AG04449 (cell line): Measurements from ENCODE around the gene EXD3.

Source experiments
- CTCF ChIA-PET: fragments of 350-600 bp; formaldehyde crosslinking; extraction: SDS; loops from one replicate; lab custom pipeline; 2021; ENCODE audit warnings: antibody characterized with exemption; lab: Yijun Ruan, JAX
- POLR2A ChIA-PET: fragments of 400-600, 350-600 bp; formaldehyde crosslinking; extraction: SDS; loops from one replicate; lab custom pipeline; 2020; ENCODE audit warnings: antibody characterized with exemption, inconsistent platforms; lab: Yijun Ruan, JAX
- DNase-seq: peaks from one replicate; pipeline ENCODE4 v3.0.0-alpha.2; 2010; ENCODE audit warnings: low read depth, low spot score
- H3K4me3 ChIP-seq: 2 replicates; pipeline ENCODE4 v1.5.1; 2011; ENCODE audit warnings: low read depth, mild to moderate bottlenecking, control low read depth, low read length
- TF ChIP-seq, protein P1 (sequence below): IDR thresholded peaks from one replicate; pipeline ENCODE4 v1.5.1; 2011; ENCODE audit warnings: mild to moderate bottlenecking, moderate library complexity, low read length, control low read depth, inconsistent platforms; ENCODE audit not compliant: insufficient read depth; ENCODE audit errors: missing control alignments

The EXD3 gene

DNA sequence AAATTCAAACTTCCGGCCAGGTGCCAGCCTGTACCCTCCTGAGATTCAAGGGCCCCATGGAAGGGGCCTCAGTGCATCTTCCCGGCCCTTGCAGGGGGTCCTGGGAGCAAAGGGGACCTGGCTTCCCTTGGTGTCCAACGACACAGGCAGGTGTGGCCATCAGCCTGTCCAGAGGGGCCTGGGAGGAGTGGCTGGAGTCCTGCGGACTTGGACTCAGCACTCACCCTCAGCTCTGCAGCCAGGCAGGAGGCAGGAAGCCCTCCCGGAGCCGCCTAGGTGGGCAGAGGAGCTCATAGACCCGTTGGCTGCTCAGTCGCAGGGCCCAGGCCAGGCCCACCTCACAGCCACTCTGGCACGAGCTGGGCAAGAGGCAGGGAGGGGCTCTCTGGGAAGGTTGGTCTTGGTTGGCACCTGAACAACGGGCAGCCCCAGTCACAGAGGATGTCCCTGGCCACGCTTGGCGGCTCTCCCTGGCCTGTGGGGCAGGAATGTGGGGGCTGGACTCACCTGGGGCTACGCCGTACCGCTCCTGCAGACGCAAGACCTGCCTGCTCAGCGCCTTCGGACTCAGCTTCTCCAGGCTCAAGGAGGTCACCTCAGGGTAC, 67.1 kb downstream of the EXD3 start:
- H3K4me3 ChIP-seq = no peak overlapping the region
- TF ChIP-seq, protein P1, sequence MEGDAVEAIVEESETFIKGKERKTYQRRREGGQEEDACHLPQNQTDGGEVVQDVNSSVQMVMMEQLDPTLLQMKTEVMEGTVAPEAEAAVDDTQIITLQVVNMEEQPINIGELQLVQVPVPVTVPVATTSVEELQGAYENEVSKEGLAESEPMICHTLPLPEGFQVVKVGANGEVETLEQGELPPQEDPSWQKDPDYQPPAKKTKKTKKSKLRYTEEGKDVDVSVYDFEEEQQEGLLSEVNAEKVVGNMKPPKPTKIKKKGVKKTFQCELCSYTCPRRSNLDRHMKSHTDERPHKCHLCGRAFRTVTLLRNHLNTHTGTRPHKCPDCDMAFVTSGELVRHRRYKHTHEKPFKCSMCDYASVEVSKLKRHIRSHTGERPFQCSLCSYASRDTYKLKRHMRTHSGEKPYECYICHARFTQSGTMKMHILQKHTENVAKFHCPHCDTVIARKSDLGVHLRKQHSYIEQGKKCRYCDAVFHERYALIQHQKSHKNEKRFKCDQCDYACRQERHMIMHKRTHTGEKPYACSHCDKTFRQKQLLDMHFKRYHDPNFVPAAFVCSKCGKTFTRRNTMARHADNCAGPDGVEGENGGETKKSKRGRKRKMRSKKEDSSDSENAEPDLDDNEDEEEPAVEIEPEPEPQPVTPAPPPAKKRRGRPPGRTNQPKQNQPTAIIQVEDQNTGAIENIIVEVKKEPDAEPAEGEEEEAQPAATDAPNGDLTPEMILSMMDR = no peak
- CTCF ChIA-PET = no interaction called here
- DNase-seq = no peak
- POLR2A ChIA-PET = no interaction called here

DNA sequence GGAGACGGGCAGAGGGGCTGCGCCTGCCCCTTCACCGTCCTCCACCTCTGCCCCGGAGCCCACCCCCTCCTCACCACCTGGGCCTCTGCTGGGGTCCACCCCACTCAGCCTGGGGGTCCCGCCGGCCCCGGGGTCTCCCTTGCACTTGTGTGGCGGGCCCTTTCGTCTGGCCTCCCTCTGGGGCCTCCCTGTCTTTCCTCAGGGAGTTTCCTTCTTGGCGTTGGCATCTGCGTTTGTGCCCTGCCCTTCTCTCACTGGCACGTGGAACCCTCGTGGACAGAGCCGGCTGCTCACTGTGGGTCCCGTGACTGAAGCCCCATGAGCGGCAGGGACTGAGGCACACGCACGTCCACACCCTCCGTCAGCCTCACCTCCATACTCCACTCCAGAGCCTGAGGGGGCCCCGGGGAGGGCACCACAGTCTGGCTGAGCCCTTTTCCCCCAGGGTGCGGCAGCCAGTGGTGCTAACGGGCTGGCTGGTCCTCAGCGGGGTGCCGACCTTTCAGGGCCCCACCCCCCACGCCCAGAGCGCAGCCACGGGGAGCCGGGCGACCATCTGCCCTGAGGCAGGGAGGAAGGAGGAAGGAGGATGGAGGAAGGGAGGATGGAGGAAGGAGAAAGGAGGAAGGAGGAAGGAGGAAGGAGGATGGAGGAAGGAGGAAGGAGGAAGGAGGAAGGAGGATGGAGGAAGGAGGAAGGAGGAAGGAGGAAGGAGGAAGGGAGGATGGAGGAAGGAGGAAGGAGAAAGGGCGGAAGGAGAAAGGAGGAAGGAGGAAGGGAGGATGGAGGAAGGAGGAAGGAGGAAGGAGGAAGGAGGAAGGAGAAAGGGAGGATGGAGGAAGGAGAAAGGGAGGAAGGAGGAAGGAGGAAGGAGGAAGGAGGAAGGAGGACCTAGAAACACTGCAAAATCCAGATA, 67.9 kb downstream of the EXD3 start:
- ChIA-PET CTCF (no interaction called here), POLR2A (no interaction called here)
- TF ChIP-seq, protein P1 = no peak
- no peak overlapping the region for H3K4me3 ChIP-seq
- no peak for DNase-seq

DNA sequence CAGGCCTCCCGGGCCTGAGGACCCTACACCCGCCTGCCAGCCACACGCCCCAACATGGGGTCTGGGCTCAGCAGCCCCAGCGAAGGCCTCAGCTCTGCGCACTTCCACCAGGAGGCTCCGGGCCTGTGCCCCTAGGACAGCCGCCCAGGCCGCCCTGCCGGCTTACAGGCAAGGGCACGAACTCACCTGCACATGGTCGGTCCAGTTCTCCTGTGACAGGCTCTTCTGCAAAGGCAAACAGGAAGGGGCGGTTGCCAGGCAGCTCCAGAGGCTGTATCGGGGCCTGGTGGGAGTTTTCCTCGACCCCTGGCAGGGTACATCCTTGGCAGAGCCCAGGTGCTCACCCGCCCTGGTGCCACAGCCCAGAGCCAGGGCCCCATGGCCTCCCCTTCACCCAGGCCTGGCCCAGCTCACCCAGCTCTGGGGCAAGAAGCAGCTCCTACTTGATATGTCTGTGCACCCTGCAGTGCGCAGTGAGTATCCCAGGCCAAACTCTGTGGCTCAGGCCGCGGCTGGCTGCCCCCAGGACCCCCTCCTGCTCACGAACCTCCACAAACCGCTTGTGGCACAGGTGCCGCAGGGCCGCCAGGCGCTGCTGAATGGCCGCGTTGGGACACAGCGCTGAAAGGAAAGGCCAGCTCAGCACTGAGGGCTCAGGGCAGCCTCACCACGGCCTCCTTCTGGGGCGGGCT, 68.7 kb downstream of the EXD3 start:
- ChIA-PET POLR2A (no interaction called here), CTCF (no interaction called here)
- H3K4me3 ChIP-seq = no peak overlapping the region
- TF ChIP-seq, protein P1 = no peak
- DNase-seq = no peak

DNA sequence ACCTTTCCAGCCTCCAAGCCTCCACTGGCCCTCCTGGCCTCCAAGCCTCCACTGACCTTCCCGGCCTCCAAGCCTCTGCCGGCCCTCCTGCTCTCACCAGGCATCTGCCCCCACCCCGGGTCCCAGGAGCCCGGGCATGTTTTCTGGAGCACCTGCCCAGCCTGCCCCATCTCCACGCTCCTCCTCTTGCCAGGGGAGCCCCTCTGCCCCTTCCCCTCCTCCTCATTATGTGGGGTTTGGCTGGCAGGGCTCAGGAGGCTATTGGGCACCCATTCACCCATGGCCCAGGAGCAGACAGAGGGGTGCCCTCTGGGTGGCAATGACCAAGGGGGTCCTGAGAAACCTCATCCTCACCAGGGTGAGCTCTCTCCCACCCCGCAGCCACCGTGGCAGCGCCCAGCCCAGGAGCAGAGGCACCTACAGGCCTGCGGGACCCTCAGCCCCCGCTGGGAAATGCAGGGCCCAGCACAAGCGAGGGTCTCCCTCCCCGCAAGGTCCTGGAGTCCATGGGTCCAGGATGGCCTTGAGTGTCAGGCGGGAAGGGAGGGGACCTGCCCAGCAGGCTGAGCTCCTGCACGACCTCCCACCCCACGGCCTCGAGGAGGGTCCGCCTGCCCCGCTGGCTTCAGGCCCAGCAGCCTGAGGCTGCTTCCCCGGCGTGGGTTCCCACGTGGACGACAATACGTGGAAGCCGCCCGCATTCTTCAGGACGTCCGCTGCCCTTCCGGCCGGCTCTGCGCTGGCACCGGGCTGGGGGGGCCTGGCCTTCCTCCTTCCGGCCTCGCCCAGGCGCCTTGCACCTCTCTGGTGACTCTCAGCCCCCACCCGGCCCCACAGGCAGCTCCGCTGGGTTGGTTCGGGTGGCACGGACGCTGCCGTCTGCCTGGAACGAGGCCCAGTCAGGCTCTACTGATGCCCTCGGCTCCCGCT, 69.5 kb downstream of the EXD3 start:
- TF ChIP-seq, protein P1 = no peak
- POLR2A ChIA-PET = no interaction called here
- CTCF ChIA-PET = no interaction called here
- no peak overlapping the region for H3K4me3 ChIP-seq
- no peak for DNase-seq

DNA sequence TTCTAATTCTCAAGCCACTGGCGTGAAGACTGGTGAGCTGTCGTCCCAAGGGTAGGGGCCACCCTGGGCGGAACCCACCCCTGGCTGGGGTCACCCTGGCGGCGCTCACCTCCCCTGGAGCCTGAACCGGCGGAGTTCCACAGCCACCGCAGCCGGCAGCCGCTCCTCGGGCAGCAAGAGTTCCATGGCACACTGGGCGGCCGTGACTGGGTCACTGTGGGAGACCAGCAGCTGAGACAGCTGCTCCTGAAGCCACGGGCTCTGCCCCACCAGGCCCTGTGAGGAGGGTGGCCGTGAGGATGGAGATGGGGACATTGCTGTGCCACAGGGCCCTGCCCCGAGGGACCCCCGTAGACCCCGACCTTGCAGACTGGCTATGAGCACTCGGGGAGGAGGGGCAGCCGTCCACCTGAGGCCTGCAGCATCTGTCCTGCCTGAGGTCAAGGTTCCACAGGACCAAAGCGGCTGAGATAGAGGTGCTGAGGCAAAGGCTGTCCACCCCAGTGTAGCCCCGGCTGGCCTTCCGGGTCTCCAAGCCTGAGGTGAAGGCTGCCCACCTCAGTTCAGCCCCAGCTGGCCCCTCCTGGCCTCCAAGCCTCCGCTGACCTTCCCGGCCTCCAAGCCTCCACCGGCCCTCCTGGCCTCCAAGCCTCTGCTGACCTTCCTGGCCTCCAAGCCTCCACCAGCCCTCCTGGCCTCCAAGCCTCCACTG, 70.3 kb downstream of the EXD3 start:
- ChIA-PET CTCF (no interaction called here), POLR2A (no interaction called here)
- no peak for DNase-seq
- TF ChIP-seq, protein P1 = no peak
- H3K4me3 ChIP-seq = no peak overlapping the region
